ENCODE results near the gene FAM229A.

The FAM229A gene

GRCh38 chr1:32311709-32312393 is 50.4 kb downstream of the FAM229A start:
- TF ChIP-seq EP300 (IDR thresholded peaks at IDR 0.05; ENCODE audit: borderline replicate concordance) (no peak), TAF1 (IDR thresholded peaks at IDR 0.05; ENCODE audit: low read depth) (no peak), CEBPB (IDR thresholded peaks at IDR 0.05) (no peak)

Measured in Ishikawa (cell line).